Measurements from ENCODE around the gene GPR4.
A peak's percentile ranks its signal among the peaks of the same experiment; 100 is the strongest.

- TF ChIP-seq CTCF (conservative IDR thresholded peaks at IDR 0.05; ENCODE audit: low read depth, low read length) (peak; percentile 51; the same call in 1 of the 2 replicates), EZH2 (IDR thresholded peaks at IDR 0.05; ENCODE audit: low read length, unreplicated experiment) (no peak), EZH2phosphoT487 (IDR thresholded peaks at IDR 0.05; ENCODE audit: borderline replicate concordance, low read length) (no peak)
Measured at GRCh38 chr19:45638930-45639729, 37.1 kb upstream of the GPR4 start, which contains the start of gene EML2.
